Activated naive CD4-positive, alpha-beta T cell treated with anti-CD3 and anti-CD28 coated beads, Interleukin-2, amount 10 ng/mL, durations not matched to agents 7 days and 5 days (primary cell): ENCODE results near the gene GPR17.

Source experiments
- CTCF ChIA-PET: fragments of 350-600 bp; sonication (Branson Sonifier 250); formaldehyde crosslinking; loops from one replicate; lab custom pipeline; 2021; ENCODE audit warnings: antibody characterized with exemption; lab: Charles Lee
- DNase-seq: peaks from one replicate; pipeline ENCODE4 v3.0.0-alpha.2; 2020
- H3K27ac Mint-ChIP-seq: one replicate; pipeline ENCODE4 v1.8.0; 2021; ENCODE audit warnings: mild to moderate bottlenecking, moderate library complexity, mixed read lengths
- H3K27me3 Mint-ChIP-seq: one replicate; pipeline ENCODE4 v1.8.0; 2021; ENCODE audit warnings: mild to moderate bottlenecking, mixed read lengths
- H3K36me3 Mint-ChIP-seq: one replicate; pipeline ENCODE4 v1.8.0; 2021; ENCODE audit warnings: mixed read lengths
- H3K4me1 Mint-ChIP-seq: one replicate; pipeline ENCODE4 v1.8.0; 2021; ENCODE audit warnings: mixed read lengths
- H3K4me3 Mint-ChIP-seq: one replicate; pipeline ENCODE4 v1.8.0; 2021; ENCODE audit warnings: mild to moderate bottlenecking, moderate library complexity, mixed read lengths
- H3K9me3 Mint-ChIP-seq: one replicate; pipeline ENCODE4 v1.8.0; 2021; ENCODE audit warnings: mixed read lengths

Gene GPR17

GRCh38 chr2:127647242-127648190 lies 1.6 kb downstream of the GPR17 start:
- no peak for DNase-seq
- Mint-ChIP-seq H3K9me3 (no peaks in the 10 kb centered on the region), H3K36me3 (no peaks in the 10 kb centered on the region), H3K27me3 (peaks cover 18% of the 10 kb centered on the region), H3K27ac (no peak overlapping the region), H3K4me3 (no peak overlapping the region), H3K4me1 (peaks cover 36% of the 10 kb centered on the region)
- CTCF ChIA-PET = interaction anchor here (1.0 to 7.1 kb wide), 3 partner anchors 56 to 73 kb away, joined by 3 to 145 read pairs (median 5); no protein-coding TSS in a partner anchor

DNA sequence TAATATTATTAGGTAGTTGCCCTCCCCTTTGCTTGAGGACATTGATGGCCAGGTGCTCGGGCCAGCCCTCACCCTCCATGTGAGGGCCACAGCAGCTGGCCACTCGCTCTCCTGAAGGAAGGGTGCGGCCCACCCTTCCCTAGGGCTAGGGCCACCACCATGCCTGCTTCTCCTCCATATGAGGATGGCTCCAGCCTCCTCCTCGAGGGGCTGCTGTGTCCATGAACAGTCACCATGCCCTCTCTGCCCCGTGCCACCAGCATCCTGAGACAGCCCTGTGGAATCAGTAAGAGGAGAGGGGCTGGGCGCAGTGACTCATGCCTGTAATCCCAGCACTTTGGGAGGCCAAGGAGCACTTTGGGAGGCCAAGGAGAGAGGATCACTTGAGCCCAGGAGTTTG lies 2.4 kb downstream of the GPR17 start:
- no peaks in the 10 kb centered on the region for H3K36me3 Mint-ChIP-seq
- peaks cover 24% of the 10 kb centered on the region for H3K27me3 Mint-ChIP-seq
- H3K9me3 Mint-ChIP-seq = no peaks in the 10 kb centered on the region
- H3K4me1 Mint-ChIP-seq = peaks cover 34% of the 10 kb centered on the region
- no peak for DNase-seq
- no peak overlapping the region for H3K27ac Mint-ChIP-seq
- CTCF ChIA-PET = interaction anchor here (1.1 to 7.1 kb wide), 3 partner anchors 11 to 74 kb away, joined by 3 to 145 read pairs (median 3); no protein-coding TSS in a partner anchor
- no peak overlapping the region for H3K4me3 Mint-ChIP-seq

DNA sequence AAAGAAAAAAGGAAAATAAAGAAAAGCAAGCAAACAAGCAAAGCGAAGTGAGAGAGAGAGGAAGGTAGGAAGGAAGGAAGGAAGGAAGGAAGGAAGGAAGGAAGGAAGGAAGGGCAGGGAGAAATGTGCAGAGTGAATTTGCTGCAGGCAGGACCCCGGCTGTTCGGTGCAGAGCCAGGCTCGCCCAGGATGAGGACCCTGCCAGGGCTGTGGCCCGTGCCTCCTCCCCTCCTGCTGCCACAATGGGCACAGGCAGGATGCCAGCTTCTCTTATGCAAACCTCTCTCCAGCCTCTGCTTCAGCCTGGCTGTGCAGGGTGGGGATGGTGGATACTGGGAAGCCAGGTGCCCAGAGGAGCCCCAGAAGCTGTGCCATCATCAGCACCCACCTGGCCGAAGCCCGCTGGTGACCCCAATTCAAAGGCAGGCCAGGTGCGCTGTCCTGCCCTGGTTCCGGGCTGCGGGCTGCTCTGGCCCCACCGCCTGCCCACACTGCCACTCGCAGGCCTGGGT lies 3.2 kb downstream of the GPR17 start:
- no peak for DNase-seq
- Mint-ChIP-seq H3K4me1 (peaks cover 31% of the 10 kb centered on the region), H3K4me3 (no peak overlapping the region), H3K9me3 (no peaks in the 10 kb centered on the region), H3K27ac (no peak overlapping the region), H3K27me3 (peaks cover 28% of the 10 kb centered on the region), H3K36me3 (no peaks in the 10 kb centered on the region)
- CTCF ChIA-PET = interaction anchor here (0.9 to 7.1 kb wide), 11 partner anchors 8 to 452 kb away, joined by 3 to 145 read pairs (median 5); no protein-coding TSS in a partner anchor

DNA sequence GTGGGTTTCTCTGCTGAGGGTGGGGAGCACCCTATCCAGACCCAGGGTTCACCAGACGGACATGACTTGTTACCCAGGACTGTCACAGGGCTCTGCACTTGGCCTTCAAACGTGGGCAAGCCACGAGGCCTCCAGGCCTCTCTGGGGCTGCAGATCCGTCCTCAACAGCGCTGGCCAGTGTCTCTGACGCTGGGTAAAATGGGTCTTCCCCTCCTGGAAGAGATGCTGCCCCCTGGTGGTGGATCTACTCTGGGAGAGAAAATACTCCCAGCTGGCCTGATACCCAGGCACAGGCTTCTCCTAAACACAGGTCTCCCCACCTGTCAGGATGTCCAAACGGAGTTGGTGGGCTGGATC lies 3.7 kb downstream of the GPR17 start:
- Mint-ChIP-seq H3K4me3 (no peak overlapping the region), H3K27me3 (peaks cover 31% of the 10 kb centered on the region), H3K36me3 (no peaks in the 10 kb centered on the region), H3K9me3 (no peaks in the 10 kb centered on the region), H3K4me1 (peaks cover 29% of the 10 kb centered on the region), H3K27ac (peak overlapping the region; percentile 5)
- DNase-seq = peak; percentile 88
- CTCF ChIA-PET = interaction anchor here (0.6 to 7.1 kb wide), 19 partner anchors 8 to 453 kb away, joined by 3 to 145 read pairs (median 4); no protein-coding TSS in a partner anchor

DNA sequence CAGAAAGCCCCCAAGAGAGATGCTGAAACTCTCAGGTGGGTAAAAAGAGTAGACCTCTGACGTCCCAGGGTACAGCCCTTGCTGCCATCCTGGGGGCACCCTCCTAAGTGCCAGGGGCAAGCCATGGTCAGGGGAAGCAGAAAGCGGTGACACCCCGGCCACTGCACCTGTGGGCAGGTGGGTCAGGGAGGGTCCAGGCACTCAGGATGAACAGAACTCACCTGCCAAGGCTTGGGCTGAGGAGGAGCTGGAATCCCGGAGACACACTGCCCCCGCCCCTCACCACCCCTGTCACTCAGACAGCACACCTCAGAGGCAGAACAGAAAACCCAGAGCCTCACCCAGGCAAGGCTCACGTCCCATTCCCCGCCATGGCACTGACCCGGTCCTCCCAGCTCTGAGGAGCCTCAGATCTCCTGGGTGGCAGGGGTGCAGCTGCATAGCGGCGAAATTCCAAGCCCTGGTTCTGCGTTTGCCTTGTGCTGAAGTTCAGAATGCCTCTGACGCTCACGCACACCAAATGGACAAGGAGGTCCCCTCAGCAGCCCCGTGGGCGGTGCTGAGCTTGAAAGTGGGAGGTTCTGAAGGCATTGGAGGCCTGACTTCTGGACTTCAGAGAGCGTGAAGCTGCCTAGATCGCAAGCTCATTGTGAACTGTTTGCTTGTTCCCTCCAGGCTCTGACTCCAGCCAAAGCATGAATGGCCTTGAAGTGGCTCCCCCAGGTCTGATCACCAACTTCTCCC lies 4.3 kb downstream of the GPR17 start:
- Mint-ChIP-seq H3K27me3 (peaks cover 37% of the 10 kb centered on the region), H3K9me3 (no peaks in the 10 kb centered on the region), H3K27ac (no peak overlapping the region), H3K4me3 (no peak overlapping the region), H3K36me3 (no peaks in the 10 kb centered on the region), H3K4me1 (peaks cover 24% of the 10 kb centered on the region)
- CTCF ChIA-PET = interaction anchor here (0.6 to 7.1 kb wide), 20 partner anchors 8 to 453 kb away, joined by 3 to 145 read pairs (median 4); no protein-coding TSS in a partner anchor
- no peak for DNase-seq

DNA sequence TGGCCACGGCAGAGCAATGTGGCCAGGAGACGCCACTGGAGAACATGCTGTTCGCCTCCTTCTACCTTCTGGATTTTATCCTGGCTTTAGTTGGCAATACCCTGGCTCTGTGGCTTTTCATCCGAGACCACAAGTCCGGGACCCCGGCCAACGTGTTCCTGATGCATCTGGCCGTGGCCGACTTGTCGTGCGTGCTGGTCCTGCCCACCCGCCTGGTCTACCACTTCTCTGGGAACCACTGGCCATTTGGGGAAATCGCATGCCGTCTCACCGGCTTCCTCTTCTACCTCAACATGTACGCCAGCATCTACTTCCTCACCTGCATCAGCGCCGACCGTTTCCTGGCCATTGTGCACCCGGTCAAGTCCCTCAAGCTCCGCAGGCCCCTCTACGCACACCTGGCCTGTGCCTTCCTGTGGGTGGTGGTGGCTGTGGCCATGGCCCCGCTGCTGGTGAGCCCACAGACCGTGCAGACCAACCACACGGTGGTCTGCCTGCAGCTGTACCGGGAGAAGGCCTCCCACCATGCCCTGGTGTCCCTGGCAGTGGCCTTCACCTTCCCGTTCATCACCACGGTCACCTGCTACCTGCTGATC lies 4.9 kb downstream of the GPR17 start:
- H3K4me3 Mint-ChIP-seq = no peak overlapping the region
- peaks cover 43% of the 10 kb centered on the region for H3K27me3 Mint-ChIP-seq
- no peak overlapping the region for H3K27ac Mint-ChIP-seq
- DNase-seq = no peak
- H3K9me3 Mint-ChIP-seq = no peaks in the 10 kb centered on the region
- H3K4me1 Mint-ChIP-seq = peaks cover 24% of the 10 kb centered on the region
- no peaks in the 10 kb centered on the region for H3K36me3 Mint-ChIP-seq
- CTCF ChIA-PET = interaction anchor here (0.9 to 7.1 kb wide), 11 partner anchors 9 to 171 kb away, joined by 3 to 145 read pairs (median 4); no protein-coding TSS in a partner anchor

DNA sequence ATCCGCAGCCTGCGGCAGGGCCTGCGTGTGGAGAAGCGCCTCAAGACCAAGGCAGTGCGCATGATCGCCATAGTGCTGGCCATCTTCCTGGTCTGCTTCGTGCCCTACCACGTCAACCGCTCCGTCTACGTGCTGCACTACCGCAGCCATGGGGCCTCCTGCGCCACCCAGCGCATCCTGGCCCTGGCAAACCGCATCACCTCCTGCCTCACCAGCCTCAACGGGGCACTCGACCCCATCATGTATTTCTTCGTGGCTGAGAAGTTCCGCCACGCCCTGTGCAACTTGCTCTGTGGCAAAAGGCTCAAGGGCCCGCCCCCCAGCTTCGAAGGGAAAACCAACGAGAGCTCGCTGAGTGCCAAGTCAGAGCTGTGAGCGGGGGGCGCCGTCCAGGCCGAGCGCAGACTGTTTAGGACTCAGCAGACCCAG lies 5.4 kb downstream of the GPR17 start:
- H3K9me3 Mint-ChIP-seq = no peaks in the 10 kb centered on the region
- no peaks in the 10 kb centered on the region for H3K36me3 Mint-ChIP-seq
- H3K4me1 Mint-ChIP-seq = peaks cover 24% of the 10 kb centered on the region
- H3K27me3 Mint-ChIP-seq = peaks cover 48% of the 10 kb centered on the region
- H3K4me3 Mint-ChIP-seq = no peak overlapping the region
- CTCF ChIA-PET = interaction anchor here (1.2 to 7.1 kb wide), 2 partner anchors 60 to 455 kb away, joined by 3 to 145 read pairs; no protein-coding TSS in a partner anchor
- no peak overlapping the region for H3K27ac Mint-ChIP-seq
- no peak for DNase-seq

DNA sequence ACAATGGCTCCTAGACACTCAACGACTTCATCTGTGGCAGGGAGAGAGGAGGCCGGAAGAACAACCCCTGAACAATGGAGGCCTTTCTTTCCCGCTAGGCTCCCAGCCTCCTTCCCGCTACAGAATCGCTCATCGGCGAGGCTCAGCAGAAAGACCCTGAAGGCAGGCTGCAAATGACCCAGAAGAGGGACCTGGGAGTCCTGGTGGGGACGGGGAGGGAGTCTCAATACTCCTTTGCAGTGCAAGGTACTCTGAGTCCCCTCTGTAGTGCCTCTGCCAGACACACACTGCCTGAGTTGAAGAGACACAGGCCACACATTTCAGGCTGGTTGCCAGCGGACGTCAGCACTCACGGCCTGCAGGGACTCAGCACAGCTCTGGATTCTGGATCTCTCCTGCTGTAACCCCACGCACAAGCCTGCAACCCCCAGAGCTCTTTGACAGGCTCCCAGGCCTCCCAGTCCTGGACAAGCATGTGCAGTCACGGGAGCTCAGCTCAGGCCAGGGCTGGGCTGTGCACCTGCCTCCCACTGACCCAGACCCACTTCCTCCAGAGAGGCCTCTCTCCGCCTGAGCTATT lies 6.1 kb downstream of the GPR17 start:
- H3K36me3 Mint-ChIP-seq = no peaks in the 10 kb centered on the region
- DNase-seq = no peak
- H3K4me1 Mint-ChIP-seq = peaks cover 22% of the 10 kb centered on the region
- CTCF ChIA-PET = interaction anchor here (0.9 to 7.1 kb wide), 5 partner anchors 10 to 455 kb away, joined by 3 to 145 read pairs (median 3); no protein-coding TSS in a partner anchor
- H3K27ac Mint-ChIP-seq = no peak overlapping the region
- peaks cover 48% of the 10 kb centered on the region for H3K27me3 Mint-ChIP-seq
- H3K4me3 Mint-ChIP-seq = no peak overlapping the region
- H3K9me3 Mint-ChIP-seq = no peaks in the 10 kb centered on the region

GRCh38 chr2:127652786-127653357 lies 6.9 kb downstream of the GPR17 start:
- H3K27ac Mint-ChIP-seq = no peak overlapping the region
- H3K9me3 Mint-ChIP-seq = no peaks in the 10 kb centered on the region
- CTCF ChIA-PET = interaction anchor here (0.9 to 7.1 kb wide), 5 partner anchors 11 to 456 kb away, joined by 3 to 145 read pairs (median 3); no protein-coding TSS in a partner anchor
- no peaks in the 10 kb centered on the region for H3K36me3 Mint-ChIP-seq
- no peak for DNase-seq
- H3K27me3 Mint-ChIP-seq = peaks cover 48% of the 10 kb centered on the region
- no peak overlapping the region for H3K4me3 Mint-ChIP-seq
- H3K4me1 Mint-ChIP-seq = peaks cover 17% of the 10 kb centered on the region

GRCh38 chr2:127653421-127654083 lies 7.6 kb downstream of the GPR17 start:
- CTCF ChIA-PET = interaction anchor here (1.1 to 7.1 kb wide), 2 partner anchors 13 to 62 kb away, joined by 3 to 145 read pairs; no protein-coding TSS in a partner anchor

DNA sequence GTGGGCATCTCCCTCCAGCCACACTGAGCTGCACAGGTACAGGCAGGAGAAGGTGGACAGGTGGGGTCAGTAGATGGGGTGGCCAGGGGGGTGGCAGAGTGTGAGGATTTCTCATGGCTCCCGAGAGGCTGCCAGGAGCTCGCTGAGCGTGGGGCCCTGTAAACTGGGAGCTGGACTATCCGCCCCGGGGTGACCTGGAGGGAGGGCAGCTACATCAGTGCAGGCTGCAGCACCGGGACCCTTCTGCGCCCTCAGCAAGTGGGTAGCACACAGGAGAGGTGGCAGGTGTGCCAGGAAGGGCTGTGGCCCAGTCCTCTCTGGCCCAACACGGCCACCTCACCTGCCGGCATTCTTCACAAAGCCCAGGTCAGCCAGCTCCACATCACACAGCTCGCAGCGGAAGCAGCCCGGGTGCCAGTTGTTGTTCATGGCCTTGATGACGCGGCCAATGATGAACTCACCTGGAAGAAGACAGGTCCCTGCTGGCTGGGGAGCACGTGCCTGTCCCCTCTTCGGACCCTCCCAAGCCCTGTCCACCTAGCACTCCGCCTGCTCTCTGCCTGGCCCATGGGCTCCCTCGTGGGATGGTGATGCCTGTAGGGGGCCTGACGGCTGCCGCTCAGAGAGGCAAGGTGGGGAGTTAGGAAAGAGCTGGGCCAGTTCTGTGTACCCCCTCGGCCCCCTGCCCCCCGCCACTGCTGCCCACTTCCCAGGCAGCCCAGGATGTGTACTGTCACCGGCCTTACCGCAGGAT lies 8.3 kb downstream of the GPR17 start:
- Mint-ChIP-seq H3K4me1 (peaks cover 6% of the 10 kb centered on the region), H3K27me3 (peaks cover 49% of the 10 kb centered on the region), H3K4me3 (no peak overlapping the region), H3K9me3 (no peaks in the 10 kb centered on the region), H3K36me3 (no peaks in the 10 kb centered on the region), H3K27ac (peak overlapping the region; percentile 67)
- CTCF ChIA-PET = interaction anchor here (7.1 kb wide), 1 partner anchor 63 kb away, joined by 145 read pairs; no protein-coding TSS in a partner anchor
- no peak for DNase-seq

More at GRCh38 chr2:127653421-127654083, 7.6 kb downstream of the GPR17 start:
- H3K4me1 Mint-ChIP-seq = peaks cover 13% of the 10 kb centered on the region
- DNase-seq = no peak
- peaks cover 48% of the 10 kb centered on the region for H3K27me3 Mint-ChIP-seq
- peak overlapping the region; percentile 67 for H3K27ac Mint-ChIP-seq
- H3K9me3 Mint-ChIP-seq = no peaks in the 10 kb centered on the region
- no peak overlapping the region for H3K4me3 Mint-ChIP-seq
- no peaks in the 10 kb centered on the region for H3K36me3 Mint-ChIP-seq

DNA sequence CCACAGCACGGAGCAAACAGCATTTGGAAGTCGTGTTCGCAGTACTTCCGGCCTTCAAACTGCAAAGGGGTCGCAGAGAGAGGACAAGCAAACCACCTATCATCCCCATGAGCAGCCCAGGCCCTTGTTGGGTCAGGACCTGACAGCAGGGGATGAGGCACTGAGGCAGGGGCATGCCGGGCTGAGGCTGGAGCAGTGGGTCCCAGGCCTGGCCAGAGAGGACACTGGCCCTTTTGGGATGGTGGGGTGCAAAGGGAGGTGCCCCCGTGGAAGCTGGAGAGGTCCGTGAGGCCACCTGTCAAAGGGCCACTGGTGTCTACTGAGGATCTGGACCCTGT lies 8.9 kb downstream of the GPR17 start:
- CTCF ChIA-PET = interaction anchor here (7.1 kb wide), 1 partner anchor 63 kb away, joined by 145 read pairs; no protein-coding TSS in a partner anchor
- H3K36me3 Mint-ChIP-seq = no peaks in the 10 kb centered on the region

More for the DNA sequence above, 8.9 kb downstream of the GPR17 start:
- Mint-ChIP-seq H3K4me1 (peaks cover under 1% of the 10 kb centered on the region), H3K9me3 (no peaks in the 10 kb centered on the region), H3K27ac (no peak overlapping the region), H3K27me3 (peaks cover 51% of the 10 kb centered on the region), H3K4me3 (no peak overlapping the region)
- DNase-seq = no peak
